Activated CD8-positive, alpha-beta T cell treated with anti-CD3 and anti-CD28 coated beads for 36 hours (primary cell): ENCODE data around the gene FSD1. TPM values are rescaled to one million over a fixed set of nuclear protein-coding genes. Genes with fewer than 3 reads are reported as not detected.

ENCODE experiments used
- ATAC-seq: fragments of 200-7000 bp; cut with Tn5 transposase; one replicate; pipeline ENCODE4 v1.10.0; 2021; ENCODE audit warnings: mild to moderate bottlenecking, moderate library complexity
- CTCF ChIA-PET: fragments of 350-600 bp; sonication (Branson Sonifier 250); formaldehyde crosslinking; loops from one replicate; lab custom pipeline; 2021; ENCODE audit warnings: antibody characterized with exemption; lab: Charles Lee
- POLR2A ChIA-PET: fragments of 350-600 bp; sonication (Branson Sonifier 250); formaldehyde crosslinking; loops from one replicate; lab custom pipeline; 2021; ENCODE audit warnings: antibody characterized with exemption; lab: Charles Lee
- DNase-seq: peaks from one replicate; pipeline ENCODE4 v3.0.0-alpha.2; 2020
- H3K27ac Mint-ChIP-seq: one replicate; pipeline ENCODE4 v1.8.0; 2021; ENCODE audit warnings: mild to moderate bottlenecking, mixed read lengths
- H3K27me3 Mint-ChIP-seq: one replicate; pipeline ENCODE4 v1.8.0; 2021; ENCODE audit warnings: mixed read lengths
- H3K36me3 Mint-ChIP-seq: one replicate; pipeline ENCODE4 v1.8.0; 2021; ENCODE audit warnings: low read depth, mixed read lengths
- H3K4me1 Mint-ChIP-seq: one replicate; pipeline ENCODE4 v1.8.0; 2021; ENCODE audit warnings: low read depth, mixed read lengths
- H3K4me3 Mint-ChIP-seq: one replicate; pipeline ENCODE4 v1.8.0; 2021; ENCODE audit warnings: mild to moderate bottlenecking, moderate library complexity, mixed read lengths
- H3K9me3 Mint-ChIP-seq: one replicate; pipeline ENCODE4 v1.8.0; 2021; ENCODE audit warnings: mixed read lengths
- CTCF ChIP-seq: fragments of 200-600 bp; IDR thresholded peaks from one replicate; pipeline ENCODE4 v1.8.0; 2022; ENCODE audit warnings: antibody characterized with exemption, mild to moderate bottlenecking
- intact Hi-C: fragments of 100-400 bp; cut with micrococcal nuclease; formaldehyde crosslinking; loops from one replicate; pipeline ENCODE4 v1.10.0; 2022
- total RNA-seq, 2 experiments: library from RNA; stranded (reverse); gene quantifications; one replicate each; pipeline ENCODE4 v1.2.3, GENCODE V29; 2021

The FSD1 gene
- total RNA-seq, 2 experiments from 2014 or later, result 19.7 to 22.0 TPM

GRCh38 chr19:4357095-4357797 lies 52.8 kb downstream of the FSD1 start:
- DNase-seq, result no peak
- ATAC-seq, result no peak
- intact Hi-C loops, result no loop called here
- no peak for TF ChIP-seq CTCF
- no peaks in the 10 kb centered on the region for H3K9me3 Mint-ChIP-seq
- no peak overlapping the region for H3K4me3 Mint-ChIP-seq
- H3K27ac Mint-ChIP-seq, result no peak overlapping the region
- H3K4me1 Mint-ChIP-seq, result peaks cover 2% of the 10 kb centered on the region
- H3K36me3 Mint-ChIP-seq, result peaks cover 4% of the 10 kb centered on the region
- CTCF ChIA-PET, result interaction anchor here (0.8 to 3.8 kb wide), 2 partner anchors 14 to 89 kb away, joined by 3 to 10 read pairs; partner anchors contain the start of gene MPND
- no peaks in the 10 kb centered on the region for H3K27me3 Mint-ChIP-seq
- POLR2A ChIA-PET, result interaction anchor here (1.5 kb wide), 1 partner anchor 90 kb away, joined by 5 read pairs; no protein-coding TSS in a partner anchor

GRCh38 chr19:4357921-4358326 lies 53.5 kb downstream of the FSD1 start:
- ChIA-PET POLR2A (interaction anchor here (1.2 to 1.5 kb wide), 3 partner anchors 19 to 91 kb away, joined by 3 to 5 read pairs (median 4); partner anchors contain the start of gene SH3GL1), CTCF (interaction anchor here (0.7 to 3.8 kb wide), 3 partner anchors 14 to 91 kb away, joined by 4 to 10 read pairs (median 6); partner anchors contain the start of gene MPND)
- DNase-seq (no peak), ATAC-seq (no peak)
- intact Hi-C loops, result no loop called here
- Mint-ChIP-seq H3K4me3 (no peak overlapping the region), H3K4me1 (no peaks in the 10 kb centered on the region), H3K9me3 (no peaks in the 10 kb centered on the region), H3K27ac (no peak overlapping the region), H3K27me3 (no peaks in the 10 kb centered on the region), H3K36me3 (peaks cover 4% of the 10 kb centered on the region)
- TF ChIP-seq CTCF, result no peak

GRCh38 chr19:4358709-4359626 lies 54.6 kb downstream of the FSD1 start:
- DNase-seq (no peak), ATAC-seq (no peak)
- no peaks in the 10 kb centered on the region for H3K27me3 Mint-ChIP-seq
- H3K9me3 Mint-ChIP-seq, result no peaks in the 10 kb centered on the region
- no peaks in the 10 kb centered on the region for H3K4me1 Mint-ChIP-seq
- TF ChIP-seq CTCF, result no peak
- ChIA-PET POLR2A (interaction anchor here (0.9 to 1.5 kb wide), 4 partner anchors 18 to 92 kb away, joined by 3 to 5 read pairs (median 4); partner anchors contain the start of gene SH3GL1), CTCF (interaction anchor here (0.7 to 3.8 kb wide), 3 partner anchors 15 to 92 kb away, joined by 4 to 10 read pairs (median 6); partner anchors contain the start of gene MPND)
- no peak overlapping the region for H3K27ac Mint-ChIP-seq
- peaks cover 4% of the 10 kb centered on the region for H3K36me3 Mint-ChIP-seq
- H3K4me3 Mint-ChIP-seq, result no peak overlapping the region
- intact Hi-C loops, result no loop called here

GRCh38 chr19:4359627-4360000 lies 55.2 kb downstream of the FSD1 start:
- no peaks in the 10 kb centered on the region for H3K4me1 Mint-ChIP-seq
- ChIA-PET CTCF (interaction anchor here (2.2 to 4.6 kb wide), 3 partner anchors 7 to 91 kb away, joined by 6 to 23 read pairs (median 10); partner anchors contain the start of gene MPND), POLR2A (interaction anchor here (0.9 kb wide), 1 partner anchor 91 kb away, joined by 3 read pairs; no protein-coding TSS in a partner anchor)
- no peak overlapping the region for H3K27ac Mint-ChIP-seq
- H3K36me3 Mint-ChIP-seq, result peaks cover 4% of the 10 kb centered on the region
- ATAC-seq (no peak), DNase-seq (no peak)
- H3K4me3 Mint-ChIP-seq, result no peak overlapping the region
- no peaks in the 10 kb centered on the region for H3K9me3 Mint-ChIP-seq
- TF ChIP-seq CTCF, result no peak
- H3K27me3 Mint-ChIP-seq, result no peaks in the 10 kb centered on the region
- intact Hi-C loops, result no loop called here
